Activated CD4-positive, alpha-beta T cell treated with anti-CD3 and anti-CD28 coated beads, Interleukin-2, amount 10 ng/mL, durations not matched to agents 7 days and 5 days (primary cell): ENCODE results near the gene PPP4R4. TPM values are rescaled to one million over a fixed set of nuclear protein-coding genes. Genes with fewer than 3 reads are reported as not detected.

Experiments used
- total RNA-seq, 2 experiments: library from RNA; stranded (reverse); gene quantifications; one replicate each; pipeline ENCODE4 v1.2.3, GENCODE V29; 2021

Gene PPP4R4
- total RNA-seq, 2 experiments from 2014 or later: 3.0 to 3.7 TPM

Other genes starting within 250 kb of the PPP4R4 start
- gene FAM181A, start 247.0 kb upstream of the PPP4R4 start, total RNA-seq: not detected
- gene ASB2, start 197.8 kb upstream of the PPP4R4 start, total RNA-seq: 10 to 100 TPM; 20.7 to 21.1 TPM
- gene CCDC197, start 177.0 kb upstream of the PPP4R4 start, total RNA-seq: not detected
- gene OTUB2, start 148.0 kb upstream of the PPP4R4 start, total RNA-seq: 1 to 10 TPM; 2.3 to 2.4 TPM
- 100 to 1,000 TPM; 187 to 211 TPM for gene DDX24, start 93.1 kb upstream of the PPP4R4 start, total RNA-seq
- 10 to 100 TPM; 31.6 to 42.1 TPM for gene IFI27L1, start 93.0 kb upstream of the PPP4R4 start, total RNA-seq
- gene IFI27, start 63.6 kb upstream of the PPP4R4 start, total RNA-seq: 100 to 1,000 TPM; 158 to 193 TPM
- 10 to 100 TPM; 76.0 to 91.3 TPM for gene IFI27L2, start 44.7 kb upstream of the PPP4R4 start, total RNA-seq
- not detected for gene SERPINA10, start 118.9 kb downstream of the PPP4R4 start, total RNA-seq
- gene SERPINA6, start 149.0 kb downstream of the PPP4R4 start, total RNA-seq: not detected
- gene SERPINA2, start 192.4 kb downstream of the PPP4R4 start, total RNA-seq: not detected
- 1 to 10 TPM; 4.1 to 4.4 TPM for gene SERPINA1, start 214.3 kb downstream of the PPP4R4 start, total RNA-seq